ENCODE measurements around the gene IGF2. TPM values are rescaled to one million over a fixed set of nuclear protein-coding genes. Genes with fewer than 3 reads are reported as not detected.

IGF2 gene
- total RNA-seq, 6 donors from 2014 or later, result 7.0 to 24.4 (median 8.4) TPM; not detected in 1

GRCh38 chr11:2130881-2131352 lies 8.3 kb downstream of the IGF2 start:
- Histone ChIP-seq H3K36me3 (no peaks in the 10 kb centered on the region), H3K27me3 (peaks cover 0 to 6% (median 2%) of the 10 kb centered on the region in 4 donors), H3K9me3 (no peaks in the 10 kb centered on the region), H3K4me3 (no peak overlapping the region), H3K27ac (no peak overlapping the region), H3K4me1 (no peaks in the 10 kb centered on the region)
- ATAC-seq (ENCODE audit: low FRiP score in 2 of 2), result no peak
- 92 to 97% methylated on average over 8 to 18 of the region's 18 CpGs for WGBS, 2 donors
- DNase-seq, result peak in 1 of 2 donors; percentile 69
- TF ChIP-seq POLR2A (IDR thresholded peaks at IDR 0.05), result no peak
- TF ChIP-seq CTCF (IDR thresholded peaks at IDR 0.05), result no peak
- no peak for TF ChIP-seq POLR2AphosphoS5 (IDR thresholded peaks at IDR 0.05)
- no peak for TF ChIP-seq EP300 (IDR thresholded peaks at IDR 0.05)

GRCh38 chr11:2129699-2130366 lies 9.4 kb downstream of the IGF2 start:
- peak in 1 of 2 donors; percentile 75 for DNase-seq
- no peak for ATAC-seq (ENCODE audit: low FRiP score in 2 of 2)
- Histone ChIP-seq H3K4me1 (no peaks in the 10 kb centered on the region), H3K36me3 (no peaks in the 10 kb centered on the region), H3K9me3 (no peaks in the 10 kb centered on the region), H3K27ac (no peak overlapping the region), H3K4me3 (no peak overlapping the region), H3K27me3 (peaks cover 0 to 5% (median 1%) of the 10 kb centered on the region in 4 donors)
- TF ChIP-seq CTCF (IDR thresholded peaks at IDR 0.05), result no peak
- no peak for TF ChIP-seq POLR2AphosphoS5 (IDR thresholded peaks at IDR 0.05)
- no peak for TF ChIP-seq POLR2A (IDR thresholded peaks at IDR 0.05)
- TF ChIP-seq EP300 (IDR thresholded peaks at IDR 0.05), result no peak
- WGBS, 2 donors, result 85 to 90% methylated on average over 19 to 25 of the region's 25 CpGs

GRCh38 chr11:2129308-2129698 lies 9.9 kb downstream of the IGF2 start:
- H3K27ac ChIP-seq, result no peak overlapping the region
- H3K36me3 ChIP-seq, result no peaks in the 10 kb centered on the region
- 94 to 95% methylated on average over 12 to 17 of the region's 17 CpGs for WGBS, 2 donors
- no peak overlapping the region for H3K4me3 ChIP-seq
- ATAC-seq (ENCODE audit: low FRiP score in 2 of 2) (no peak), DNase-seq (peak in 1 of 2 donors; percentile 51)
- peaks cover 0 to 5% (median 1%) of the 10 kb centered on the region in 4 donors for H3K27me3 ChIP-seq
- H3K9me3 ChIP-seq, result no peaks in the 10 kb centered on the region
- H3K4me1 ChIP-seq, result no peaks in the 10 kb centered on the region
- TF ChIP-seq POLR2AphosphoS5 (IDR thresholded peaks at IDR 0.05) (no peak), EP300 (IDR thresholded peaks at IDR 0.05) (no peak), POLR2A (IDR thresholded peaks at IDR 0.05) (no peak), CTCF (IDR thresholded peaks at IDR 0.05) (no peak)

GRCh38 chr11:2128511-2129307 lies 10.5 kb downstream of the IGF2 start:
- Histone ChIP-seq H3K27me3 (peaks cover 0 to 5% (median 0%) of the 10 kb centered on the region in 4 donors), H3K36me3 (no peaks in the 10 kb centered on the region), H3K9me3 (no peaks in the 10 kb centered on the region), H3K4me3 (no peak overlapping the region), H3K27ac (no peak overlapping the region), H3K4me1 (no peaks in the 10 kb centered on the region)
- no peak for TF ChIP-seq POLR2A (IDR thresholded peaks at IDR 0.05)
- TF ChIP-seq POLR2AphosphoS5 (IDR thresholded peaks at IDR 0.05), result no peak
- no peak for TF ChIP-seq EP300 (IDR thresholded peaks at IDR 0.05)
- no peak for TF ChIP-seq CTCF (IDR thresholded peaks at IDR 0.05)
- no peak for DNase-seq
- 85 to 86% methylated on average over 11 to 12 of the region's 12 CpGs for WGBS, 2 donors
- no peak for ATAC-seq (ENCODE audit: low FRiP score in 2 of 2)
